Measurements from ENCODE around the gene CFAP100.

Gene CFAP100

GRCh38 chr3:126484662-126485061 is 90.0 kb downstream of the CFAP100 start:
- DNase-seq, result no peak

- no peak for DNase-seq
These were observed 90.6 kb downstream of the CFAP100 start for GRCh38 chr3:126485176-126485897.

- no peak for DNase-seq
These were observed 91.2 kb downstream of the CFAP100 start for GRCh38 chr3:126485956-126486355.
